Measurements from ENCODE around the gene ZNF747.

ZNF747 gene

GRCh38 chr16:30510376-30510938 is 24.2 kb downstream of the ZNF747 start:
- no peak for DNase-seq

- DNase-seq, result no peak
Observed at GRCh38 chr16:30509081-30509765, 25.4 kb downstream of the ZNF747 start.

- DNase-seq, result no peak
Observed at GRCh38 chr16:30503403-30504296, 31.0 kb downstream of the ZNF747 start.

GRCh38 chr16:30499284-30499683 is 35.4 kb downstream of the ZNF747 start:
- DNase-seq, result no peak

- DNase-seq, result no peak
Observed at GRCh38 chr16:30494709-30495108, 39.9 kb downstream of the ZNF747 start.

GRCh38 chr16:30493941-30494488 is 40.6 kb downstream of the ZNF747 start:
- no peak for DNase-seq

GRCh38 chr16:30491744-30492308 is 42.8 kb downstream of the ZNF747 start:
- DNase-seq, result peak; percentile 80 to 86

- no peak for DNase-seq
Observed at GRCh38 chr16:30491229-30491628, 43.4 kb downstream of the ZNF747 start.

- no peak for DNase-seq
Observed at GRCh38 chr16:30490210-30490609, 44.4 kb downstream of the ZNF747 start.

GRCh38 chr16:30488764-30489605 is 45.7 kb downstream of the ZNF747 start:
- DNase-seq, result peak; percentile 20 to 55

- peak in 1 of 2 experiments; percentile 12 for DNase-seq
Observed at GRCh38 chr16:30485818-30486436, 48.7 kb downstream of the ZNF747 start.

- DNase-seq, result no peak
Observed at GRCh38 chr16:30484887-30485286, 49.8 kb downstream of the ZNF747 start.

- no peak for DNase-seq
Observed at GRCh38 chr16:30482366-30482765, 52.3 kb downstream of the ZNF747 start.

- no peak for DNase-seq
Observed at GRCh38 chr16:30481381-30481780, 53.3 kb downstream of the ZNF747 start.
